OCI-LY3 (cell line): ENCODE results near the gene ZNF407.

Experiments used
- H2AFZ ChIP-seq: fragments of 200-600, 300-600 bp; shearing (Covaris generic); 2 replicates; pipeline ENCODE4 v1.6.0; 2014; ENCODE audit warnings: antibody characterized with exemption, low read depth, low read length
- H3K27ac ChIP-seq: fragments of 200-600, 300-600 bp; sonication (generic); 2 replicates; pipeline ENCODE4 v1.5.1; 2014; ENCODE audit warnings: mild to moderate bottlenecking, low read length, moderate library complexity, mixed read lengths
- H3K27me3 ChIP-seq: fragments of 200-600, 300-600 bp; sonication (generic); 2 replicates; pipeline ENCODE4 v1.6.1; 2014; ENCODE audit warnings: low read depth, low read length, mixed read lengths
- H3K36me3 ChIP-seq: fragments of 200-600, 300-600 bp; sonication (generic); replicated peaks from 2 replicates; pipeline ENCODE3; 2014; ENCODE audit warnings: low read depth, low read length, mixed read lengths
- H3K4me1 ChIP-seq: fragments of 300-600, 200-600 bp; sonication (generic); 2 replicates; pipeline ENCODE4 v1.6.1; 2014; ENCODE audit warnings: low read length, mixed read lengths
- H3K4me2 ChIP-seq: fragments of 200-600, 300-600 bp; sonication (generic); 2 replicates; pipeline ENCODE4 v1.6.1; 2014; ENCODE audit warnings: low read length, mixed read lengths
- H3K4me3 ChIP-seq: fragments of 300-600, 200-600 bp; sonication (generic); 2 replicates; pipeline ENCODE4 v1.5.1; 2014; ENCODE audit warnings: antibody characterized with exemption, mild to moderate bottlenecking, low read length, moderate library complexity
- H3K79me2 ChIP-seq: fragments of 300-600, 200-600 bp; shearing (Covaris generic); 2 replicates; pipeline ENCODE4 v1.6.1; 2014; ENCODE audit warnings: mild to moderate bottlenecking, low read length, mixed read lengths
- H3K9ac ChIP-seq: fragments of 300-600, 200-600 bp; shearing (Covaris generic); 2 replicates; pipeline ENCODE4 v1.6.0; 2014; ENCODE audit warnings: mild to moderate bottlenecking, low read length, moderate library complexity
- H3K9me3 ChIP-seq: fragments of 200-600, 300-600 bp; shearing (Covaris generic); 2 replicates; pipeline ENCODE4 v1.6.1; 2014; ENCODE audit warnings: low read length, mixed read lengths; ENCODE audit not compliant: insufficient read depth
- H4K20me1 ChIP-seq: fragments of 200-600, 300-600 bp; sonication (generic); 2 replicates; pipeline ENCODE4 v1.6.1; 2016; ENCODE audit warnings: low read length, mixed read lengths; ENCODE audit not compliant: insufficient read depth
- EZH2phosphoT487 ChIP-seq: fragments of 200-600 bp; shearing (Covaris generic); IDR thresholded peaks from 2 replicates; pipeline ENCODE4 v1.6.1; 2018; ENCODE audit warnings: antibody characterized with exemption, mixed run types, low read depth
- TF ChIP-seq, protein P1 (sequence below): fragments of 200-600, 300-600 bp; sonication (generic); IDR thresholded peaks from 2 replicates; pipeline ENCODE4 v1.5.1; 2014; ENCODE audit warnings: antibody characterized with exemption, low read length, low read depth

The ZNF407 gene

DNA sequence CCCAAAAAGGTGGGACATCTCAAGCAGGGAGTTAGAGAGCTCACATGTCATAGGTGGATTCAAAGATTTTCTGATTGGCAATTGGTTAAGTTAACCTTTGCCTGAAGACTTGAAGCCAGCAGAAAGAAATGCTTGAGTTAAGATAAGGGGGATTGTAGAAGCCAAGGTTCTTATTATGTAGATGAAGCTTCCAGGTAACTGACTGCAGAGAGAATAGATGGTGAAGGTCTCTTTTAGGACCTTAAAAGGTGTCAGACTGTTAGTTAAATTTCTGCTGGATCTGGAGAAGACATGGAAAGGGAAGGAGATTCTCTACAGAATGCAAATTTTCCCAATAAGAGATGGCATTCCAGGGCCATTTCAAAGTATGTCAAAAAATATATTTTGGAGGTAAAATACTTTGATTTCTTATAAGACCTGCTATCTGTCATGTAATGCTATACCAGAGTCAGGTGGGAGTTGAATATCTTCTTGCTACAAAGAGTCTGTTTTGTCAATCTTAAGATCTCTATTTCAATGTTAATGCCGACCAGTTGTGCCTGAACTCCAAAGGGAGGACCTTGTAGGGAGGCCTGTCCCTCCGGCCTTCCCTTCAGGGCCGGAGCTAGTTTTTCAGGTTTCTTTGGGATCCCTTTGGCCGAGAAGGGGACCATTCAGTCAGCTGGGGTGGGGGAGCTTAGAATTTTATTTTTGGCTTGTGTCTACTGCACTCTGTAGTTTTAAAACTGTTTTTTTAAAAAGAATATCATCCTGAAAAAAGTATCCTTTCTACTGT lies 330.7 kb downstream of the ZNF407 start:
- Histone ChIP-seq H3K27me3 (no peaks in the 10 kb centered on the region), H3K27ac (no peak overlapping the region), H3K9me3 (no peaks in the 10 kb centered on the region), H2AFZ (no peak overlapping the region), H3K79me2 (no peaks in the 10 kb centered on the region), H3K9ac (no peak overlapping the region), H3K4me1 (no peaks in the 10 kb centered on the region; the same call in 1 of the 2 replicates), H3K36me3 (no peaks in the 10 kb centered on the region), H4K20me1 (no peaks in the 10 kb centered on the region), H3K4me3 (no peak overlapping the region), H3K4me2 (no peak overlapping the region)
- TF ChIP-seq EZH2phosphoT487: no peak
- TF ChIP-seq, protein P1, sequence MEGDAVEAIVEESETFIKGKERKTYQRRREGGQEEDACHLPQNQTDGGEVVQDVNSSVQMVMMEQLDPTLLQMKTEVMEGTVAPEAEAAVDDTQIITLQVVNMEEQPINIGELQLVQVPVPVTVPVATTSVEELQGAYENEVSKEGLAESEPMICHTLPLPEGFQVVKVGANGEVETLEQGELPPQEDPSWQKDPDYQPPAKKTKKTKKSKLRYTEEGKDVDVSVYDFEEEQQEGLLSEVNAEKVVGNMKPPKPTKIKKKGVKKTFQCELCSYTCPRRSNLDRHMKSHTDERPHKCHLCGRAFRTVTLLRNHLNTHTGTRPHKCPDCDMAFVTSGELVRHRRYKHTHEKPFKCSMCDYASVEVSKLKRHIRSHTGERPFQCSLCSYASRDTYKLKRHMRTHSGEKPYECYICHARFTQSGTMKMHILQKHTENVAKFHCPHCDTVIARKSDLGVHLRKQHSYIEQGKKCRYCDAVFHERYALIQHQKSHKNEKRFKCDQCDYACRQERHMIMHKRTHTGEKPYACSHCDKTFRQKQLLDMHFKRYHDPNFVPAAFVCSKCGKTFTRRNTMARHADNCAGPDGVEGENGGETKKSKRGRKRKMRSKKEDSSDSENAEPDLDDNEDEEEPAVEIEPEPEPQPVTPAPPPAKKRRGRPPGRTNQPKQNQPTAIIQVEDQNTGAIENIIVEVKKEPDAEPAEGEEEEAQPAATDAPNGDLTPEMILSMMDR: no peak

DNA sequence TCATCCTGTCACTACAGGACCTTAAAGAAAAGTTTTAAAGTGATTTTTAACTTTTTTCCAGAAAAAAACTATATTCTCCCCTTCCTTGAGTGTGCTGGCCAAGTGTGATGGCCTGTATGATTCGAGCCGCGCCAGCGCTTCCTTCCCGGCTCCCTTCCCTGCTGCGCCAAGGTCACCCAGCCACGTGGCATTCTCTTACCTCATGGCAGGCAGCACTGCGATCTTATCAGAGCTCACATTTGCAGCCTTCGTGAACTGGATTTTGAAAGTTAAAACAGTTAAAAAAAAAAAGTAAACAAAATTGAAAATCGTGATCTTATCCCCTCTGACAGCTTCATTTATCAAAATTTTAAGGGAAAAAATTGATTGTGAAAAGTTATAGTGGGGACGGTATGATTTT lies 331.4 kb downstream of the ZNF407 start:
- H3K4me2 ChIP-seq: no peak overlapping the region
- no peak for TF ChIP-seq EZH2phosphoT487
- TF ChIP-seq, protein P1: no peak
- no peaks in the 10 kb centered on the region for H3K27me3 ChIP-seq
- no peak overlapping the region for H3K9ac ChIP-seq
- no peak overlapping the region for H2AFZ ChIP-seq
- no peaks in the 10 kb centered on the region for H4K20me1 ChIP-seq
- no peaks in the 10 kb centered on the region for H3K9me3 ChIP-seq
- H3K27ac ChIP-seq: no peak overlapping the region
- no peak overlapping the region for H3K4me3 ChIP-seq
- no peaks in the 10 kb centered on the region for H3K79me2 ChIP-seq
- no peaks in the 10 kb centered on the region; the same call in 1 of the 2 replicates for H3K4me1 ChIP-seq
- no peaks in the 10 kb centered on the region for H3K36me3 ChIP-seq

DNA sequence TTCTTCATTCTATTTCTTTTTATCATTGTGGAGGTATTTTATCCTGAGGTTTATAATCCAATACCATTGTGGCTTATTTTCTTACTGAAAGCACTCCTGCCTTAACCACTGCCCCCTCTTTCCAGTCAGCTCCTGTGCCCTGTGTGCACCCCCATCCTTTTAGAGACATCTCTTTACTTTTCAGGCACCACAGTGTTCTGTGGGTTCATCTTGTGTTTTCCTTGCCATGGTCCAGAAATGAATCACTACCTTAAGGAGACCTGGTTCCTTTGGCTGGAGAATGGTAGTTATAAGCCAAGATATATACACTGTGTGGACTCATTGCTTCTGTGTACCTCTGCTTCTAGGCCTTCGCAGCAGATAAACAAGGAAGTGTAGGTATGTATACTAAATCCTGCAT lies 332.9 kb downstream of the ZNF407 start:
- H3K9ac ChIP-seq: no peak overlapping the region
- no peaks in the 10 kb centered on the region for H4K20me1 ChIP-seq
- H3K79me2 ChIP-seq: no peaks in the 10 kb centered on the region
- TF ChIP-seq, protein P1: no peak
- no peak for TF ChIP-seq EZH2phosphoT487
- H3K27ac ChIP-seq: no peak overlapping the region
- no peak overlapping the region for H3K4me3 ChIP-seq
- no peaks in the 10 kb centered on the region; the same call in 1 of the 2 replicates for H3K4me1 ChIP-seq
- H3K36me3 ChIP-seq: no peaks in the 10 kb centered on the region
- H3K27me3 ChIP-seq: no peaks in the 10 kb centered on the region
- H2AFZ ChIP-seq: no peak overlapping the region
- no peaks in the 10 kb centered on the region for H3K9me3 ChIP-seq
- H3K4me2 ChIP-seq: no peak overlapping the region

DNA sequence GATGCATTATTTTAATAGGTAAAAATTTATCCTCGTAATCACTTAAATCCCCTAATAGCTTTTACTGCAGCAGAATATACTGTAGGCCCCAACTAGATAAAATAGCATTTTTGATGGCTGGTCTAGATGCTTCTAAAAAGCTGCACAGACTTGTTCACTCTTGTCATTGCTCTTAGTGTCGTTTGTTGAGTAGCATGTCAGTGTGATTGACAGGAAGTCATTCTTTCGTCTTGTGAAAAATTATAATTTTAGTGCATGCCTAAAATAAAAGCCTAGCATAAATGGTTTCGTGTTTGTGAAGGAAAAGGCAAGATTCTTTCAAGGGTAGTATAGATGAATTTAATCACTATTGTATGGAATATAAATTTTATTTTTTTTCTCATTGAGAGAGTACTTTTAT lies 336.3 kb downstream of the ZNF407 start:
- TF ChIP-seq, protein P1: no peak
- no peak for TF ChIP-seq EZH2phosphoT487
- Histone ChIP-seq H3K4me3 (no peak overlapping the region), H3K4me1 (no peaks in the 10 kb centered on the region; the same call in 1 of the 2 replicates), H2AFZ (no peak overlapping the region), H3K27me3 (no peaks in the 10 kb centered on the region), H3K9me3 (no peaks in the 10 kb centered on the region), H4K20me1 (no peaks in the 10 kb centered on the region), H3K4me2 (no peak overlapping the region), H3K9ac (no peak overlapping the region), H3K36me3 (no peaks in the 10 kb centered on the region), H3K27ac (no peak overlapping the region), H3K79me2 (no peaks in the 10 kb centered on the region)
